Thyroid gland (tissue), 4 donors: ENCODE results near the gene SLC22A15.

ENCODE experiments used
- CTCF ChIP-seq, 6 experiments: fragments of 200-600 bp in 3 of 6; fragments of 450-650 bp in 3 of 6; sonication (generic) in 3 of 6; IDR thresholded peaks; one replicate each; pipeline ENCODE4 v1.5.1; 2016 to 2019; ENCODE audit warnings: antibody characterized with exemption in 6 of 6, mild to moderate bottlenecking in 2 of 6, inconsistent platforms in 1 of 6, moderate library complexity in 1 of 6
- POLR2A ChIP-seq, 2 donors: fragments of 450-650 bp; IDR thresholded peaks; one replicate each; pipeline ENCODE4 v1.6.1; 2017; ENCODE audit warnings: antibody characterized with exemption in 2 of 2, mild to moderate bottlenecking in 2 of 2, moderate library complexity in 1 of 2

GRCh38 chr1:116111524-116112021 lies 135.3 kb downstream of the SLC22A15 start:
- no peak for TF ChIP-seq CTCF (IDR thresholded peaks at IDR 0.05)
- TF ChIP-seq POLR2A (IDR thresholded peaks at IDR 0.05), result peak in 1 of 2 donors; percentile 7
